Skin of body (tissue), 2 donors: Measurements from ENCODE around the gene ITGB2. TPM values are rescaled to one million over a fixed set of nuclear protein-coding genes. Genes with fewer than 3 reads are reported as not detected.
"Not testable (repeated sequence)": the region's sequence is repeated elsewhere in the genome, so short reads cannot be mapped to it uniquely, and the experiment has no call there.

Experiments used
- DNase-seq: peaks from one replicate; lab custom pipeline; 2025; lab: John Stamatoyannopoulos, UW
- total RNA-seq: library from RNA; depleted of rRNA; stranded (reverse); fragments of >200 nt; gene quantifications from one replicate; pipeline ENCODE4 v1.2.3, GENCODE V29; 2014

ITGB2 gene
- total RNA-seq, 1 donor from 2014 or later: 22.5 TPM

DNA sequence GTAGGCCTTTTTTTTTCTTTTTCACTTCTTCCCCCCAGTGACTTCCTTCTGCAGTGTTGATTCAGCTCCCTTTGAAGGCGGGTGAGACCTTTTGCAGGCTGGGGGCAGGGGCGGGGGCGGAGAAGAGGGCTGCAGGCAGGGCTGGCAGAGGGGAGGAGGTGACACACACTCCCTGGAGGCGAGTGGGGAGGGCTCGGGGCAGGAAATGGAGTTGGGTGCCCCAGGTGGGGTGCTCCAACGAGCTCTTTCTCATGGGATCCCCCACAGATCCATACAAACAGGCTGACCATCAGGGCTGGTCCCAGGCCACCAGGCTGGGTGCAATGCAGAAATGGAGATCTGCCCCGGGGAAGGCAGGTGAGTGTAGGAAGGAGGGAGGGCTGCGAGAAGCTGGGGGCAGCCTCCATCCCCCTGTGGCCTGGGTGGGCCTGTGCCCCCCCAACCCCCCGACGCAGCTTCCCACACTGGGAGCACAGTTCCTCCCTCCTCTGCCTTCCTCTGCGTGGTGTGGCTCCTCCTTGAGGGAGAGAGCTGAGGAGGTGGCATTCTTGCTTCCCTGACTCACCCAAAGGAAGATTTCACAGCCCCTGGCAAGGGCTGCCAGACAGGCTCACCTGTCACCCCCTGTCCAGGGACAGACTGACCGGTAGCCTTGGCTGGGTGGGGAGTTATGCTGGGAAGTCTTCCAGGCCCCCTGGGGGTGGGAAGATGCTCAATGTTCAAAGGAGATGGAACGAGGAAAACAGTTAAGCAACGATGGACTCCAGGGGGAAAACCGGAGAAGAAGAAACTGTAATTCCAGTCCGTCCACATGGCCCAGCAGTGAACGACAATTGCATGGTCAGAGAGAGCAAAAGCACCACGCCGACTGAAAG lies 7.1 kb upstream of the ITGB2 start:
- no peak for DNase-seq

DNA sequence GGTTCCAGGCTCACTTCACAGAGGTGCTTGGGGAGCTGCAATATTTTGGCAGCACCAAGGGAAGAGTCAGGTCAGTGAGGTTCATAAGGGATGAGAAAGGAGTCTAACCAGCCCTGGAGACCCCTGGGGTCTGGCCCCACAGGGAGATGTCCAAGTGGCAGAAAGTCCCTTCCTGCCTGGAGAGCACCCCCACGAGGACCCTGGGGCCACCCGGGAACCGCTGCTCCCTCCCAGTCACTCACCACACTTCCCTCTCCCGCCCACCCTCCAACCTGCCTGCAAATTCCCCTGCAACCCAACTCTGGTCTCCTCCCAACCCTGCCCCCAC lies 6.5 kb upstream of the ITGB2 start:
- no peak for DNase-seq

DNA sequence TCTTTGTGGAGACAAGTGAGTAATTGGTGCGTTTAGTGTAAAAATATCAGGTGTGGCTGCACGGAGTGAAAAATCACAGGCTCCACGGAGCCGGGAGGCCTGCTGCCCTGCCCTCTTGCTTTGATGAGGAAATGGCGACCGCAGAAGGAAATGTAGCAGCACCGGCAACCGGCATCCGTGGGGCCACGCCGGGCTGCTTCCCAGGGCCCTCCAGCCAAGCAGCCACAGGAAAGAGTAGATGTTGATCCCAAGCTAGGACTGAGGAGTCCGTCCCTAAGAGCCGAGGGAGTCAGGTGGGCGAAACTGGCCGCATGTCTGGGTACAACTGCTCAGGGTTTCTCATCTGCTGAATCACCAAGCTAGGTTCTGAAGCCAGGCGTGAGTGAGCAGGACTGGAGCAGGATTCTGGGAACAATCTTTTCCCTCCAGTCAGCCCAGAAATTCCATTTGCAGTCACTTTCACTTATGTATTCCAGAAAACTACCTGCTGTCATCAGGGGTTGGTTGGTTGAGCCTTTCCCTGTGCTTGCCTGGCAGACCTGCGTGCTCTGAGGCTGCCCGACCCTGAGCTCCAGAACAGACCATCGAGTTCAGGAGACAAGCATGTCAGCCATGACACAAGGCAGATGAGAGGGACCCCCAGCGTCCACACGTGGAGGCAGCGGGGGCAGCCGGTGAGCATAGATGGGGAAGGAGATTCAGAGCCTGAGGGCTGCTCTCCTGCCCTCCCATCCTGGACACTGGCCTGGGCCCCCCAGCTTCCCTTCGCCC lies 5.8 kb upstream of the ITGB2 start:
- DNase-seq: no peak

DNA sequence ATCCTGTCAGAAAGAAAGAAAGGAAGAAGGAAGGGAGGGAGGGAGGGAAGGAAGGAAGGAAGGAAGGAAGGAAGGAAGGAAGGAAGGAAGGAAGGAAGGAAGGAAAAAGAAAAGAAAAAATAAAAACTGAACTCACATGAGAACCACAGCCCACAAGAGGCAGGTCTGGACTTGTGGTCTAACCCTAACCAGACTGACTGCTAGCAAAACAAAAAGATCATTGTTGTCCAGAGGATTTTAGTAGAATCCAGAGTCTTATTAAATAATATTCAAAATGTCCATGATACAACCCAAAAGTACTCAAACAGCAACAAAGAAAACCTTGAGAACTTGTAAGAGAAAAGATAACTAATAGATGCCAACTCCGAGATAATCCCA lies 4.7 kb upstream of the ITGB2 start:
- DNase-seq: no peak

DNA sequence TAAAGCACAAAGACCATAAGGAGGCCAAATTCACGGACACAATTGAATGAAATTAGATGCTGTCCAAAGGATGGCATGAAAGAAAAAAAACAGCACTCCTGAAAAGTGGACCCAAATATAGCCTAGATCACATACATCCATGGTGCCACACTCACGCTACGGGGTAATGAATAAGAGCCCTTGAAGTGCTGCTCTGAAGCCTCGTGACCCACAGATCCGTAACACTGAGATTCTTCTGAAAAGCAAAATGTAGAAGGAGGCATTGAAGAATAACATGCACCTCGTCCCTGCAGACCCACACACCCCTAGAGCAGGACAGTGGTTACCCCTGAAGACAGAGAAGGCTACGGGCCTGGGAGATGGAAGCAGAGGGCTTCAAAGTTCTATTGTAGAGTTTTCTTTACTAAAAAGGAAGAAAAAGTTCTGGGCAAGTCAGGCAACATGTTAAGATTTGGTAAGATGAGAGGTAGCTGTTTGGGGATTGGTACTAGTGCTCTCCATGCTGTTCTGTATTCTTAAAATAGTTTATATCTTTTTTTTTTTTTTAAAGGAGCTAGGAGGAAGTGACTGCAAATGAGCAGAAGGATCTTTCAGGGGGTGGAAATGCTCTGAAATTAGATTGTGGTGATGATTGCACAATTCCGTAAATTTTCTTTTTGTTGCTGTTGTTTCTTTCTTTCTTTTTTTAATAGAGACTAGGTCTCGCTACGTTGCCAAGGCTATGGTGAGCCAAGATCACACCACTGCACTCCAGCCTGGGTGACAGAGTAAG lies 4.1 kb upstream of the ITGB2 start:
- no peak for DNase-seq

DNA sequence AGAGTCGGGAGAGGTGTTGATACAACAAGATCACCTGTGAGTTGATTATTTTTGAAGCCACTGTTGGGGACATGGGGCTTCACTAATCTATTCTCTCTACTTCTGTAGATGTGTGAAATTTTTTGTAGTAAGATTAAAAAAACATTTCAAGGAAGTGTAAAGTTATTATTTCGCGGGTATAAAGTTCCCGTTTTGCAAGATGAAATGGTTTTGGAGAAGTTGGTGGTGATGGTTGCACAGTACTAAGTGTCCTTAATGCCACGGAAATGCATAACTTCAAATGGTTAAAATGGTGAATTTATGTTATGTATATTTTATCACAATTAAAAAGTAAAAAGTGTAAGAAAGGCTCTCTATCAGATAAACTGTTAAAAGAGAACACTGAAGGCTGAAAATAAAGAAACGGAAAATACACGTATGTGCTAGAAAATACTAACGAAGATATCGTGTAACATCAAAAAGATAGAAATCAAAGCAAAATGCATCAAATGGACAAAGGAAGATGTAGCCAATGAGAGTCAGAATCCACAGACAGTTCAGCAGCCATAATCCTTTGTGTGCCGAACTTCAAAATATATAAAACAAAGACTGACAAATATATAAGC lies 2.9 kb upstream of the ITGB2 start:
- no peak for DNase-seq

DNA sequence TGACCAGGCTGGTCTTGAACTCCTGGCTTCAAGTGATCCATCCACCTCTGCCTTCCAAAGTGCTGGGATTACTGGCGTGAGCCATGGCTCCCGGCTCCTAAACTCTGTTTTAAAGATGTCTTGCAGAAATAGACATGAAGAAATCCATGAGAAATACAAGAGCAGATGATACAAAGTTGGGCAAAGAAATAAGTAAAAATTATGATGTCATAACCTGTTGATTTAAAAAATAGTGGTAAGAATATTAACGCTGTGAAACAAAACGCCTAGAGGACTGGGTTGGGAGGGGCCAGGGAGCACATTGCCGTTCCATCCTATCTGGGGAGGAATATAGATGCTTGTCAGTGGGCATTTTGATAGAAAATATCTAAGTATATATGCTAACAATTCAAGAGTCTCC lies 1.2 kb upstream of the ITGB2 start:
- no peak for DNase-seq

DNA sequence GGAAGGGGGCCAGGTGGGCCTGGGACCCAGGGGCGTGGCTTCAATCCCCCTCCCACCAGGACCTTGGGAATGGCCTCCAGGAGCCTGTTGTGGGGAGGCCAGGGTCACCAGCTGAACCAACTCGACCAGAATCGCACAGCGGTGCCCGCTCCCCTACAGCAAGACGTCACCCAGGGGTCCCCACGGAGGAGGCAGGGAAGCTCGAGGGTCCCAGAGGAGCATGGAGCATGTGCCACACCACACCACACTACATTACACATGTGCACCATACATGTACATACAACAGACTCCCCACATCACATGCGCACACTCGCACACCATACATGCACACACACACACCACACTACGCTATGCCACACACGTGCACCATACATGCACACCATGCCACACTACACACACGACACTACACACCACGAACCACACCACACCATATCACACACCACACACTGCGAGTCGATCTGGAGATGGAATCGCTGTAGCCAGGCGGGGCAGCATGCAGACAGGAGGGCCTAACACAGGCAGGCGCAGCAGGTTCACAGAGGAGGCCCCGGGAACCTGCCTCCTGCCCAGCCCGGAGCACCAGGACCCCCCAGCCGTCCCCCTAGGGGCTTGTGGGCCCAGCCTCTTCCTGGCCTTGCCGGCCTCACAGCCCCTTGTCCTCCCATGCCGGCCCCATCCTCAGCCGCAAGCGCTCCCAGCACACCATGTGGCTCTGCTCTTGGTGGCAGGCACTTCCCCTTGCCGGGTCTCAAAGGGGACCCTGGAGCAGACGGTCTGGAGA lies 596 bp downstream of the ITGB2 start:
- DNase-seq: no peak

DNA sequence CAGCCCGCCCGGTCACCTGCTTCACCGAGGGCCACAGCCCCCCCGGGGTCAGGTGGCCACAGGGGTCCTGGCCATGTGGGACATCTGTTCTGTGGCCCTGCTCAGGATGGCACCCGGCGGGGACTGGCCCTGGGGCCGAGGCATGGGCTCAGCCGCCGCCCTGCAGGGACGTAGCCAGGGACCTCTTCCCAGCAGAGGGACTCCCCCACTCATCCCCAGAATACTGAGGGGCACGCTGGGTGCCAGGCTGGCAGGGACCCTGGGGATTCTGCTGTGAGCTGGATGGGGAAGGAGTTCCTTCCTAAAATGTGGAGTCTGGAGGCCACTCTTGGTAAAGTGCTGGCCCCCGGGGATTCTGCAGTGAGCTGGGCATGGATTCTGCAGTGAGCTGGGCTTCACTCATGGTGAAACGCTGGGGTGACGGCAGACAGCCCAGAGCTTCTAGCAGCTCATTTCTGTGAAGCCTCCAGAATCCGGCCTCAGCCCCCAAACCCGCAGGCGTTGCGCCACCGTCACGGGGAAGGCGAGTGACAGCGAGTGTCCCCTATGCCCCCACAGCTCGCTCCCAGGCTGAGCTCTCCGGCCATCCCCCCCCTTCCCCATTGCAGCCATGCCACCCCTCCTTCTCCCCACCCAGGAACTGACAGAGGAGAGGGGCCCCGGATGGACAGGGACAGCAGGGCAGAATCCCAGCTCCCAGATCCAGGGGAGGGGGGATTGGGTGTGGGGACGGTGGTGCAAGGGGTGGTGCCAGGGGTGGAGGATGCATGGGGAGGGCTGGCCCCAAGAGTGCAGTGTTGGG lies 1.4 kb downstream of the ITGB2 start:
- no peak for DNase-seq

DNA sequence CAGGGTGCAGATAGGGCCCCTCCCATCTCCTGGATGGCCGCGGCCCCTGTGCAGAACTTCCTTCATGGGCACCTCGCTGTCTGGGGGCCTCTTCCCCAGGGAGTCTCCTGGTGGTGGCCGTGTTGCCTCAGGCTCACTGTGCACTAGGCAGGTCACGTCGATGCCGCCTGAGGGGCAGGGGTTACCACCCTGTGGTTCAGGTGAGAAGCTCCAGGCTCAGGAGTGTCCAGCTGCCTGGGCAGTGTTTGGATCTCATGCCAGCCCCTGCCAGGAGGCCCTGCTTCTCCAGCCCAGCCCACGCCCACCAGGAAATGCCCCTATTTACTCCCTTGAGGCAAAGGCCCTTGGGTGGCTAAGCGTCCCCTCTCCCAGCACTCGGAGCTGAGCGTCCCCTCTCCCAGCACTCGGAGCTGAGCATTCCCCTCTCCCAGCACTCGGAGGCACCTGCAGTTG lies 2.1 kb downstream of the ITGB2 start:
- no peak for DNase-seq

DNA sequence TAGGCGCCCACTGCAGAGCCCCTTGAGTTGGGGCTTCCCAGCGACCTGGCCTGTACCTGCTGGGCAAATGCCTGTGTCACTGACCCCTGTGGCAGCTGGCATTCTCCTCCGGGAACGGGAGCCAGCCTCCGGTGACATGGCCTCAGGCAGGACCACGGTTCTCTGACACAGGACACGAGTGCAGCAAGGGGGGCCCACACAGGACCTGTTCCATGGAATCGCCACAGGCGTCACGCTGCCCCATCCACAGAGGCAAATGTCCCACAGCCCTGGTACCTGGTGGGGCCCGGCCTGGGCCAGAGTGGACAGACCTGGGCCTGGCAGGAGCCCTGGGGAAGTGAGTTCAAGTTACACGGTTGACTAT lies 2.6 kb downstream of the ITGB2 start:
- DNase-seq: no peak

DNA sequence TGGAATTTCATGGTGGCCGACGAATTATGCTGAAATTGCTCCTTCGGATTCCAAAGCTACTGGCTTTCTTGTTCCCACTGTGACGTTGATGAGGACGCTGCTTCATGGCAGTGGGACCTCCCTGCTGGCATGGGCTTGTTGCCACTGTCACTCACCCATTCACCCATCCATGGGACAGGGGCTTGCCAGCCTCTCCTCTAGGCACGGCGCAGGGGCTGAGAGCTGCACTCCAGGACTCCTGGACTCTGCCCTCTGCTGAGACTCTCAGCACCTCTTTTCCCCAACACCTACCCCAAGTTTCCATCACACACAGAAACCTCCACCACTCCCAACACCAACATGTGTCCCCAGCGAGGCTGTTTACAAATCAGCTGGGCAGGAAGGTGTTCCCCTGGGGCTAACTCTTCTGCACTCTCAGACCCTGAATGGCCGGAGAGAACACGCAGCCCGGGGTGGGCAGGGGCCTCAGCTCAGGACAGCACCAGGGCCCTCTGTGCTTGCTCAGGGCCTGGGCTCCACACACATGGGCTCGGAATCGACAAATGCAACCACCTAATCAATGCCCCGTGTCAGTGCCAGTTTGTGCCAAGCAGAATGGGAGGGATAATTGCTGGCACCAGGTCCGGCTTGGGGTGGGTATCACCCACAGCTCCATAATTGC lies 3.1 kb downstream of the ITGB2 start:
- DNase-seq: no peak

DNA sequence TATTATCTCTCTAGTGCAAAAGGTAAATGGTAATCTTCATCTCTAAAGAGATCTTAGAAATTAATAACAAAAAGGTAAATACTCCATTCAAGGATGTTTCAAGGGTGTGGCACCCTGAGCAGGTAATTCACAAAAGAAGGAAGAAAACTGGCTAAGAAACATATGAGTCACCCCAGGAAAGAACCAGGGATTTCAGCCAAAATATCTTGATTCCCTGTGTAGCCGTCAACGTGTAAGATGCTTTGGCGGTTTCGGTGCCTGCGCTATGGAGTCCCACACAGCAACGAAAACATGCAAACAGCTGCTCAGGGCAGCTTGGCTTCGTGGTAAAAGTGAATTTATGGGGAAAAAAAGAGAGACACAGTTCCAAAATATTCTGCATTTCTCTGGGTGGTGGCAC lies 3.7 kb downstream of the ITGB2 start:
- no peak for DNase-seq

DNA sequence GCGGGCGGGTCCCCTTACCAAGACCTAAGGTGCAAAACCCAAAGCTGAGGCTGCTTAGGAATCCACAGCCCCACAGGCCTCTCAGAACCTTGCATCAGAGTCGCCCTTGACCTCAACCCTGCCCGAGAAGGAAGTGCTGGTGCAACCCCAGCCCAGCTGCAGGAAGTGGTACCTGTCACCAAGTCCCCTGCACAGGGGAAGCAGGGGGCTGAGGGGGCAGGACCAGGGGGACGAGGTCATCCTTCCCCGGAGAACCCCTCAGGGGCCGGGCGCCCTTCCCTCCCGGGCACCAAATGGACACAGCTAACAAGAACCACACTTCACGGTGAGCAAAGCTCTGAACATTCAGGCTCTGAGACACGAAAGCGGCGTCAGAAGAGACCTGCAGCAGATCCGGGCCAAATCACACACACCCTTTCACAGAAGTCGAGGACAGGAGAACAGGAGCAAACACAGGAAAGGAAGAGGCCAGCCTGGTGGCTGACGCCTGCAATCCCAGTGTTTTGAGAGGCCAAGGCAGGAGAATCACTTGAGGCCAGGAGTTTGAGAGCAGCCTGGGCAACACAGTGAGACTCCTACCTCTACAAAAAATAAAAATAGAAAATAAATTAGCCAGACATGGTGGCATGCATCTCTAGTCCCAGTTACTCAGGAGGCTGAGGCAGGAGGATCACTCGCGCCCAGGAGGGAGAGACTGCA lies 6.4 kb downstream of the ITGB2 start:
- no peak for DNase-seq

DNA sequence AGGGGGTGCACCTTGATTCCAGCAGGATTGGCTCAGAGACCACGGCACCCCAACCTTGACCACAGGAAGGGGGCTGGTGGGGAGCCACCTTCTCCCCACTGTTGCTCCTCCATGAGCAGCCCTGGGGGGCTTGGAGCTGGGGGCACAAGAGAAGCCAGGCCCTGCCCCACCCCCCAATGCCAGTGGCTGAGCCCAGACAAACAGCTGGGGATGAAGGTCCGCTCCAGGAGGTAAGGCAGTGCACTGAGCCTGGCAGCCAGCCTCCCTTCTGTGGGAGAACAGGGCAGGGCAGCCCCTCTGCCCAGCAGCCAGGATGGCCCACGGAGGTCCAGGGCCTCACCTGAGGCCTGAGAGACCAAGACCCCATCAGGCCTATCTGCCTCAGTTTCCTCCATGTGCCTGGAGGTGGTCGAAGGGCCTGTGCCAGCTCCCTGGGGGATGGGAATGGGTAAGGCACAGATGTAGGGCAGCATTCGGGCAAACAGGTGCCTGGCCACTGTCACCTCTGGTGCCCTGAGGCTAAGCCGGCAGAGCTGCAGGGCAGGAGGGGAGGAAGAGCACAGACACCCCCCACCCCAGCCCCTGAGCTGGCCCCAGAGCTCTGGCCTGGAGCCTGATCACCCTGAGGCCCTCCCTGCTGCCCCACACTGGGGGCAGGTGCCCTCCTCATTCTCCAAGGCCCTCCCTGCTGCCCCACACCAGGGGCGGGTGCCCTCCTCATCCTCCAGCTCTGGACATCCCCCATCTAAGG lies 7.1 kb downstream of the ITGB2 start:
- no peak for DNase-seq

DNA sequence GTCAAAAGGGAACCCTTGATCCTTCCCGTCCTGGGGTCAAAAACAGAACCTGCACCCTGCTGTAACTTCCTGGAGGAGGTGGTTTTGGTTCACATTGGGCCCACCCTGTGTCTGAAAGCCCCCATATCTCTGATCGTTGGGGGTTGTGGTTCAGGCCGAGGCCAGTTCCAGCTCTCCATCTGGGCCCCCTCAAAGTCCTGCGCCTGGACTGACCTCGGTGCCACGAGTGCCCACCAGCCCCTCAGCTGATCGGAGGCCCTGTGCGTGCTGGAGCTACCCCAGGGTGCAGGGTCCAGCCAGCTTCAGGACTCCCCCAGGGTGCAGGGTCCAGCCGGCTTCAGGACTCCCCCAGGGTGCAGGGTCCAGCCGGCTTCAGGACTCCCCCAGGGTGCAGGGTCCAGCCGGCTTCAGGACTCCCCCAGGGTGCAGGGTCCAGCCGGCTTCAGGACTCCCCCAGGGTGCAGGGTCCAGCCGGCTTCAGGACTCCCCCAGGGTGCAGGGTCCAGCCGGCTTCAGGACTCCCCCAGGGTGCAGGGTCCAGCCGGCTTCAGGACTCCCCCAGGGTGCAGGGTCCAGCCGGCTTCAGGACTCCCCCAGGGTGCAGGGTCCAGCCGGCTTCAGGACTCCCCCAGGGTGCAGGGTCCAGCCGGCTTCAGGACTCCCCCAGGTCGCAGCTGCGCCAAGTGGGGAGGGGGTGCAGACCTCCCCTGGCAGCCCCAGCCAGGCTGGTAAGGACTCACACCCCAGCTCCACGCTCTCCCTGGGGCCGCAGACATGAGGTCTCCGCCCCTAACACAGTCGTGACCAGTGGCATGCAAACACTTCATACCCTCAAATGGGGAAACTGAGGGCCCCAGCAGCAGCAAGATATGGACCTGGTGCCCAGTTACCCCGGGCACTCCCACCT lies 7.9 kb downstream of the ITGB2 start:
- DNase-seq: not testable (repeated sequence)

DNA sequence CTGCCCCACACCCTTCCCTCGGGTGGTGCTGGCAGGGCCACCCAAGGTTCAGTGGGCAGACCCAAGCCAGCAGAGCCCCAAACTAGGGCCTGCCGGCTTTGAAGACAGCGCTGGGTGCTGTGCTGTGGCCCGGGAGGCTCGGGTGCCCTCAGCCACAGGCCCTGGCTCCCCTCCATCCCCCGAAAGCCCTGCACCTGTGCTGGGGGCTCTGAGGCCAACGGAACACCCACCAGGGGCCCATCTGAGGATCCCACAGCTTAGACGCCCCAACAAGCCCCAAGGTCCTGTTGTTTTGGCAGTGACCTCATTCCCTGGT lies 8.6 kb downstream of the ITGB2 start:
- no peak for DNase-seq
